HG03066 (cell line): ENCODE data around the gene CHCHD4.
A peak's percentile ranks its signal among the peaks of the same experiment; 100 is the strongest.

Source experiments
- ATAC-seq: cut with Tn5 transposase; IDR thresholded peaks from one replicate; pipeline ENCODE4 v1.9.1; 2021; ENCODE audit warnings: low read depth; ENCODE audit not compliant: unreplicated experiment

Gene CHCHD4

DNA sequence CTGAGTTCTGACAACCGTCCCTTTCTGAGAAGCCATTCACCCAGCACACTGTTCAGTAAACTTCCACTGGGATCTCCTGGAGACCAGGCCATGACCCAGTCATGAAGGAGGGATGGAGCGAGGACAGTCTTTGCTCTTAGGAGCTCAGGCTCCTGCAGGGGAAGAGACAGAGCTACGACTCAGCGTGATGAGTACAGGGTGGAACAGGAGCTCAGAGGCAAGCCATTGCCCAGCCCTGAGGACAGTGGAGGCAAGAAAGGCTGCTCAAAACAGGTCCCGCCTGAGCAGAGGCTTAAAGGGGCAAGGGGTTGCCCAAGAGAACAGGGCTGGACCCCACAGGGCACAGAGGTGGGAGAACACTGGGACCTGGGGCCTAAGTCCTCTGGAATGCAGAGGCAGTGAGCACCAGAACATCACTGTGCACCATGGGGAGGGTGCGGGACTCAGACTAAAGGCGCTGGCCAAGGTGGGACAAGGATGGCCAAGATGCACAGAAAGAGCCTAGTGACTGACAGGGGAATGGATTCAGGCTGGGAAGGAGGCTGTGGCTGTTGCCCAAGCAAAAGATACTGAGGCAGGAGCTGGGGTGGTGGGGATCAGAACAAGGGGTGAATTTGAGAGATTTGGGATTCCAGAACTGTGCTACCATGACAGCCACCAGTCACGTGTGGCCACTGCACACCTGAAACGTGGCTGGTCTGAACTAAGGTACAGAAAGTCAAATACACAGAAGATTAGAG lies 26.0 kb upstream of the CHCHD4 start:
- ATAC-seq: no peak

DNA sequence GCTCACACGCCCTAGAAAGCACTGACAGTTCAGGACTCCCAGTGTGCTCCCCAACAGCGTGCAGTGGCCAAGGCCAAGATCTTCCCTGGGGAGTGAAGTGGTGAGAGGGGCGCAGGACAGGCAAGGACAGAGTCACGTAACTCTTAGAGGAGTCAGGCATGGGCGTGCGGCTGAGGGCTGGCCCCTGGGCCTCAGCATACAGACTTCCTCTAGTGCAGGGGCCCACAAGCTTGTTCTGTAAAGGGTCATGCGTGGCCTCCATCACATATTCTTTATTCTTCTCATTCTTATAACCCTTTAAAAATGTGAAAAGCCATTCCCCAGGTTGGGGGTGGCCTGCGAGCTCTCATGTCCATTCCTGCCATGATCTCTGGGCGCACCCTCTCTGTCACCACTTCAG lies 25.4 kb upstream of the CHCHD4 start:
- no peak for ATAC-seq

DNA sequence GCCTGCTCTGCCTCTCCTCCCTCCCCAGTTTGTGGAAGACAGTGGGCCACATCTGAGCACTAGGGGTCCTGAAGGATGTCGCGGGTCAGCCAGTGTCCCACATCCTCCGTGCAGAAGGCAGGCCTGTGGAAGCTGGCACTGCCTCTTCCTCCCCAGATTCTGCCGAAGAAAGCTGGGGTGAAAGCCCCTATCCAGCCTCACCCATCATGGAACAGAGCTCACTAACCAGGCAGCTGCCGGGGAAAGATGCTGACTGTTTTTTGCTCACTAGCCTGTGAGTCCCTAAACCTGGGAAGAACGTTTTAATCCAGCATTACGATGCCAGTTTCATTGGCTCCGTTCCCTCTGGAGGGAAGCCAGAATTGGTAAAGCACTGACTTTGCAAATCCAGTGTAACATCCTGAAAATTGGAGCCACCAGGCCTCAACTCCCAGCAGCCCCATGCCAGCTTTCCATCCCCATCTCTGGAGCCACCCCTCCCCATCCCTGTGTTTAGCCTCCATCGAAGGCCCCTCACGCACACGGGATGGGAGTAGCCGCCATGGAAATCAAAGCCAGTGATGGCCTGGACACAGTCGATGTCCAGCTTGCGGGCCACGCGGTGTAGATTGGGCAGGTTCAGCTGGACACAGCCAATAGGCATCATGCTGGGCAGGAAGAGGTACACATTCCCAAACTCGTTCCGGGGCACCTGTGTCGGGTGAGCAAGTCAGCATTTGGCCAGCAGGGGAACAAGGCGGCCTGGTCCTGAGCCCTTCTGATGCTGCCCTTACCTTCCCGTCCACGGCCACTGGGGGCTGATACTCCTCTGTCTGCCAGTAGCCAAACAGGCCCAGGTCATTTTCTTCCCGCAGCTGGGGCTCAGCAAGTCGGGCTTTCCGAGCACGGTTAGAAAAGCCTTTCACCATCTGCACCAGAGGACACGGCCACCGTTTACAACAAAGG lies 23.6 kb upstream of the CHCHD4 start:
- ATAC-seq: no peak

DNA sequence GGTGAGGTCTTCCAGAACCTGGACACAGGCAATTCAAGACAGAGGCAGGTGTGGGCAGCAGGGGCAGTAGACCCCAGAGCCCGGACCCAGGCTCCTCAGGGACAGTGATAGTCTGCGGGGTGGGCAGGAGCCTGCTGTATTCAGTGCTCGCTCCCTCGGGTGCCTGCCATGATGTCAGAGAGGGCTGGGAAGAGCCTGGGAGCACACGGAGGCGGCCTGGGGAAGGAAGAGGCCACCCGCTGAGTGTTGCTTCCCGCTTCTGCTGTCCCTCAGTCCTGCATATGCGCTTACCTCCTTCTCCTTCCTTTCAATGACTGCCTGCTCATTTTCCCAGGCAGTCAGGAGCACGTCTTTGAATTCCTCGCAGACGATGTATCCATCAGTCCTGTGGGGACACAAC lies 22.9 kb upstream of the CHCHD4 start:
- ATAC-seq: no peak

DNA sequence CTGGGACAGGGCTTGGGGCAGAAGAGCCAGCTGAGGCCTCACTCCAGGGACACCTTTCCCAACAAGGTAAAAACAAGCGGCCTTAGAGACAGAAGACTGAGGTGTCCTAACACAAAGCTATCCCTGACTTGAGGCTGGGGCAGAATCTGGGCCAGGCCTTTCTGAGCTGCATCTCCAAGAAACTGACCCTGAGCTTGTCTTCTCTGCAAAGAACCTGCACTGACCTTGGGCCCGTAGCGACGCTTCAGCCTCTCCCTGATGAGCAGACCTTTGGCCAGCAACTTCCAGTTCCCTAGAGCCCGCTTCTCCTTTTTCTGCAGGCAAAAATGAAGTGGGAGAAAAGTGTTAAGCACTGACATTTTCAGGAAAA lies 22.4 kb upstream of the CHCHD4 start:
- ATAC-seq: no peak

DNA sequence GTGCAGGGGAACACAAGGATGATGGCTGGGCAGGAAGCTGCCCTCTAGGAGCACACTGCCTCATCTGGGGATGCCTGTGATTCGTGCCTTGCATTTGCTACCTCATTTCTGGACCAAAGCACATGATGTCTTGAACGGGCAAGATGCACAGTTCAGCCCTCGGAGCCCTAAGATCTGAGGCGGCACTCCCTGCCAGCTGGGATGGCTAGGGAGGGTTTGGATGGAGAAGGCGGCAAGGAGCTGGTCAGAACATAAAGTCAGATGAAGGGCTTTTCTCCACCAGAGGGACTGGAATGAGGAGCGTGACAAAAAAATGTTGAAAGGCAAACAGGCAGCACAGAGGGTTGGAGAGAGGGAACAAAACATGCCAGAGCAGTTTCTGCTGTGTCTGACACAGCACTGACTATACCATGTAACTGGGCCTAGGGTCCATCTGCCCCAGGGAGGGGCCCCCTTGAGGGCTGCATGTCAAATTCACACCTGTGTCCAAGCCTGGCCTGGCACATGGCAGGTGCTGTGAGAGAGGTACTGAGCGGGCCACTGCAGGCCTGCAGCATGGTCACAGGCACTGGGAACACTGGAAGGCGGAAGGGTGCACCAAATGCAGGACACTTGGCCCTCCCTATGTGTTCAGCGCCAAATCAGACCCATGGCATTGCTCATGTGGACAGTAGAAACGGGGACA lies 21.9 kb upstream of the CHCHD4 start:
- no peak for ATAC-seq

DNA sequence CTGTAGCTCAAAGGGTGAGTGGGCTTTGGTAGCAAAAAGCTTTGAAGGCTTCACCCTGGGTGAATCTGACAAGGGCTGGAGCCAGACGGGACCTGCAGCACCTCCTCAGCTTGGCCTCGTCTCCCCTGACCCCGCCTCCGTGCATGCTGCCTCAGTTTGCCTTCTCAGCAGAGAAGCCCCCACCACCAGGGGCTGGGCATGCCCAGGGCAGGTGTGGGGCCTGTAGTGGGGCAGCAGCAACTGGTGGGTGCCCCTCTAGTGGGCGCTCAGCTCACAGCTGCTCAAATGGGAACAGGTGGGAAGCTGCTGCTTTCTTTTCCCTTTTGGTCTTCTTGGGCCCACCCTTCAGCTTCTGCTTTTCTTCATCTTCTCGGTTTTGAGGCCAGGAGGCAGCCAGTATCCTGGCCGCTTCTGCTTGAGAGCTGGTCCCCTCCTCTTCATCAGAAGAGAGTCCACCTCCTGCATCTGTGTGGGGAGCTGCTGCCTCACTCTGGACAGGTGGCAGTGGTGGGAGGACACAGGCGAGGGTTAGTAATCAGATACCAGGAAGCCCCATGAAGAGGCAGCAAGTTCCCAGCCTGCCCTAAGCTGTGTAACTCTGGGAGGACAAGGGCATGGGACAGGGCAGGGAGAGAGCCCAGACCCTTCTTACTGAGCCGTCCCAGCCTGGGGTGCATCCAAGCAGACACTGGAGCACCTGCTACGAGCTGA lies 21.2 kb upstream of the CHCHD4 start:
- no peak for ATAC-seq

DNA sequence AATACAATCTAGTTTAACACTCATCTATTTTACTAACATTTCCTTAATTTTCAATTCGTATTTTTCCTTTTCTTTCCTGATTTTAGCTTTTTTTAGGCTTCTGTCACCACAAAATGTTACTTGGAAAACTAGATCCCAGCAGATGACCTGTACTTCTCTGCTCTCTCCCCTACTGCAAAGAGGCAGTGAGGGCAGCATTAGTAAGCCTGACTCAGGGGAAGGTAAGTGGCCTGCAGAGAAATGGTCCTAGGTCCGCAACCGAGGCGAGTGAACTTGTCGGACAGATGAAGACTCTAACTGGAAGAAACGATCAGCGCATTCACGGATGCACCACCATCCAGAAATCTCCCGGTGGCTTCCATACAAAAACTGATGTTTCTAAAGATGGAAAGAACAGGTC lies 20.6 kb upstream of the CHCHD4 start:
- ATAC-seq: no peak

DNA sequence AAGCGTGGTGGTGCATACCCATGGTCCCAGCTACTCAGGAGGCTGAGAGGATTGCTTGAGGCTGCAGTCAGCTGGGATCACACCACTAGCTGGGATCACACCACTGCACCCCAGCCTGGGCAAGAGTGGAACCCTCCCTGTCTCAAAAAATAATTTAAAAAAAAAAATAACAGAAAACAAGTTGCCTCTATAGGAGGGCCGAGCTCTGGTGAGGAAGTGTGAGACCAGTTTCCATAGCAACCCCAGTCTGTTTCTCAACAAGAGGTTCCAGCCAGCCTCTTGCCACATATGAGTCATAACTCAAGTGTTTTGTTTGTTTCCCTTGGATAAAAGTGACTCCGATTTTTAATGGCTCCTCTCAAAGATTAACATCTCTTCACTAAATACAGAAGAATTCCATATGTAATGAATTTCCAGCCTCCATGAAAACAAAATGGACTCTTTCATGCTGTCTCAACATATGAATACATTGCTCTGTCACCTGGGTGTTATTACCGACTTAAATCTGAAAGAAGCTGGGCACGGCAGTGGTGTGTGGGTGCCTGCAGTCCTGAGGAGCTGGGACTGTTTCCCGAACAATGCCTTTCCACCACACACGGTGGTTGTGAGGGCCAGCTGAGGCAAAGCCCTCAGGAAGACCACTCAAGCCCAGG lies 19.9 kb upstream of the CHCHD4 start:
- peak; percentile 96 for ATAC-seq

DNA sequence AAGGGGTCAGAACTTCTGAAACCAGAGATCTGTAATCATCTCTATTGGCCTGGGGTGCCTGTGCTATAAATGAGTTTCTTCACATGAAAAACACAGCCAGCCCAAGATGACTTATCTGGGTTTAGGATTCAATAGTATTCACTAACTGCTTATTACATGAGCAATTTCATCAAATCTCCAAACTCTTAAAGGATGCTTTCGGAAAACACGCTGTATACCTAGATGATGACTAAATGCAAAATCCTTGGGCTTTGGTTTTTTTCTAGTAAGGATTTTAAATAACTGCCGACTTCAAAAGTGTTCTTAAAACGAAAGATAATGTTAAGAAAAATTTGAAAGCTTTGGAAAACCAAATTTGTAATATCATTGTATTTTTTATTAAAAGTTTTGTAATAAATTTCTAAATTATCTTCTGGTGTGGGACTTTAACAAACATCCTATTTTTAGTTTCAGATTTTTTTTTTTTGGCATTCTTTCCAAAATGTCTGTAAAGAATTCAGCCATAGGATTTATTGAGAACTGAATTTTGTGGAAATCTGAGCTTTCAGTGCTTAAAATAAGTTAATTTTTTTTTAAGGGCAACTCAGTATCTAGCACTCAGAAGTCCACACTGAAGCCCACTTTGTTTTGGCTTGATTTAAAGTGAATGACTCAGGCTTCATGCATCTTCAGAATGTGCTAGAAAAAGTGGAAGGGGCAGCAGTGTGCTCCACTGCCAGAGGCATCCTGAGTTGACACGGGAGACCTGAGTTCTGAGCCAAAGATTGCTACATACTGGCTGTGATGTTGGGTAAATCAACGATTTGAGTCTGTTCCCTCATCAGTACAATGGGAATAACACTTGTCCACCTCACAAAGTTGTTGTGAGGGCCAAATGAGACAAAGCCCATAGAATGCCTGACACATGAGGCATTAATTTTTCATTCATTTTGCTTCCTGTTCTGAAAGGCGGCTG lies 18.9 kb upstream of the CHCHD4 start:
- no peak for ATAC-seq

DNA sequence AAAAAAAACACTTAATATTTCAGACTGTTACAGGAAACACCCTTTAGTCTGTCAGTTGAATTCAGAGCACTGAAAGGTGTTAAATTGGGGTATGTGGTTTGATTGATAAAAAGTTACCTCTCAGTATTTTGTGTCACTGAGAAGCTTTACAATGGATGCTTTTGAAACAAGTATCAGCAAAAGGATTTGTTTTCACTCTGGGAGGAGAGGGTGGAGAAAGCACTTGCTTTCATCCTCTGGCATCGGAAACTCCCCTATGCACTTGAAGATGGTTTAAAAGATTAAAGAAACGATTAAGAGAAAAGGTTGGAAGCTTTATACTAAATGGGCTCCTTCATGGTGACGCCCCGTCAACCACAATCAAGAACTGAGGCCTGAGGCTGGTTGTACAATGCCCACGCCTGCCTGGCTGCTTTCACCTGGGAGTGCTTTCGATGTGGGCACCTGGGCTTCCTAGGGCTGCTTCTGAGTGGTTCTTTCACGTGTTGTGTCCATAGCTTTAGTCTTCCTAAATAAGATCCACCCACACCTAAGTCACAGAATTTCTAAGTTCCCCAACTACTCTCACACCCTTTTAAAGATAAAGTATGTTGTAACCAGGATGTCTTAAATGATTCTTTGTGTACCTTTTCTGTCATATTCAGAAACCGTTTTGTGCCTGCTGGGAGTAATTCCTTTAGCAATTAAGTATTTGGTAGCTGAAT lies 18.0 kb upstream of the CHCHD4 start:
- no peak for ATAC-seq

DNA sequence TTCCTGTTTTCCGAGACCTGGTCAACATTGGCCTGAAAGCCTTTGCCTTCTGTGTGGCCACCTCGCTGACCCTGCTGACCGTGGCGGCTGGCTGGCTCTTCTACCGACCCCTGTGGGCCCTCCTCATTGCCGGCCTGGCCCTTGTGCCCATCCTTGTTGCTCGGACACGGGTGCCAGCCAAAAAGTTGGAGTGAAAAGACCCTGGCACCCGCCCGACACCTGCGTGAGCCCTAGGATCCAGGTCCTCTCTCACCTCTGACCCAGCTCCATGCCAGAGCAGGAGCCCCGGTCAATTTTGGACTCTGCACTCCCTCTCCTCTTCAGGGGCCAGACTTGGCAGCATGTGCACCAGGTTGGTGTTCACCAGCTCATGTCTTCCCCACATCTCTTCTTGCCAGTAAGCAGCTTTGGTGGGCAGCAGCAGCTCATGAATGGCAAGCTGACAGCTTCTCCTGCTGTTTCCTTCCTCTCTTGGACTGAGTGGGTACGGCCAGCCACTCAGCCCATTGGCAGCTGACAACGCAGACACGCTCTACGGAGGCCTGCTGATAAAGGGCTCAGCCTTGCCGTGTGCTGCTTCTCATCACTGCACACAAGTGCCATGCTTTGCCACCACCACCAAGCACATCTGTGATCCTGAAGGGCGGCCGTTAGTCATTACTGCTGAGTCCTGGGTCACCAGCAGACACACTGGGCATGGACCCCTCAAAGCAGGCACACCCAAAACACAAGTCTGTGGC lies 17.1 kb upstream of the CHCHD4 start:
- no peak for ATAC-seq

DNA sequence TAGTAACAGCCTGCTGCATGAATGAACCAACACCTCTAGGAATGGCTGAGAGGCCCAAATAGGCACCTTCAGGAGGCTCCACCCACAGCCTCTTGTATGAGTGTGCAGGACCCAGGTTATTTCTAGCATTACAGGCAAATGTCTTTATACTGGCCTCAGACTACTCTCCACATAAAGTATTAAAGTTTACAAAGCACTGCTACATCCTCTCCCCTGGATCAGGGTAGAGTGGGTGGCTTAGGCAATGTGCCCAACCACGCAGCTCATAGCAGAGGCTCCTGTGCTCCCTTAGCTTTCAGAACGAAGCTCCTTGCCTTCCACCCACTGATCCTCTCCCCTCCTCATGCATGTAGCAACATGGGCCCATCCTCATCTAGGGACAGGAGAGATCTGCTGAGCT lies 16.5 kb upstream of the CHCHD4 start:
- no peak for ATAC-seq

DNA sequence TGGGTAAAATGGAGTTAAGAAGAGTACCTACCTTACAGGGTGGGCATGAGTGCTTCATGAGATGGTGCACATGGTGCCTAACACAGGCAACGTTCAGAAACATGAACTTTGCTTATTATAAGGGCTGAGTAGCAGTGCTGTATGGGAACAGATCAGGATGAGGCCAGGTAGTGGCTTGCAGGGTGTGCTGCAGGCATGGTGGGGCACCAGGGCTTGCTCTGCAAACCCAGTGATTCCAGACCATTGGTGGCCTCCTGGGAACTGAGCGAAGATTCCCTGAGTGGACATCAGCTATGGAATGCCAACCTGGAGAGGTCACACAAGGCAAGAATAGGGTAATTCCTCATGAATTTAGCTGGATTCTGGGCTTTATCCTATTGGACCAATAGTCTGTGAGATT lies 16.0 kb upstream of the CHCHD4 start:
- ATAC-seq: no peak

DNA sequence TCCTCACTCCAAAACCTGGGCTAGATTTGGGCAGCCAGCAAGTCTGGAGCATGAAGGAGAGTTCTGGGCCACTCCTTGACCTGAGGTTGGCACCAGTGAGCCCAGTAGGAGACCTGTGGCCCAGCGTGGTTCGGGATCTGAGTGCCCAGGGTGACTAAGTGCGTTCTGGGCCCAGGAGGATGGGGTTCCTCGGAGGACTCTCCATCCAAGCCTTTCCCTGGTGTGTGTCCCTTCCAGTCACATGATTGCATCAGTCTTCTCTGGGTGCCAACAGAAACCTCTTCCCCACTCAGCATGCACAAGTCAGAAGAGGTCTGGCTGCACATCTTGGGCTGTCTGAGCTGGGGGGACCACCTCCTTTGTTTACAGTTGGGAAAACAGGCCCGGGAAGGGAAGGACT lies 15.1 kb upstream of the CHCHD4 start:
- no peak for ATAC-seq

DNA sequence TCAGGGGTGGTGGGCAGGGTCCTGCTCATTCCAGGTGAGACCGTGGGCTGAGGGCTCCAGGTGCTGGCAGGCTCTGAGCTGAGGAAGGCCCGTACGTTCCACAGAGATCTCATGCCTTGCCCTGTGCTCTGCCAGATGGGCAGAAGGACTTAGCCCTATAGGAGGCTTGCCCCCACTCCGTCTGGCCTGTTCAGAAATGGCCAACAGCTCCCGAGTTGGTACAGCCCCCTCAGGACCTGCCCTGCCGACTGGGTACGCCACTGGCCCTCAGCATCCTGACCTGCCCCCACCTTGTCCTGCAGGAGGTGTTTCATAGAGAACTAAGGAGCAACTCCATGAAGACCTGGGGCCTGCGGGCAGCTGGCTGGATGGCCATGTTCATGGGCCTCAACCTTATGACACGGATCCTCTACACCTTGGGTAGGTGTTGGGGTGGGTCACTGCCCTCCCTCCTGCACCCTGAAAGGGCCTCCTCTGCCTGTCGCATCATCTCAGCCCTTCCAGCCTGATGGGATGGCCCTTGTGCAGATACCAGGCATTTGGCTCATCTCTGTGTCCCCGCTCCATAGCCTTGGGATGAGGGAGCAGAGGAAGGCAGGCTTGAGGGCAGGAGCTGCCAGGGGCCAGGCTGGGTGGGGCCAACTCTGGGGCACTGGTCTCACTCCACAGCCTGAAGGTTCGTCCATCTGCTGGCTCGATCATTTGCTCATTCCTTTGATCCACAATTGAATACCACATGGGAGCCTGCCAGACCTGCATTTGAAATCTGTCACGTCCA lies 14.4 kb upstream of the CHCHD4 start:
- ATAC-seq: no peak
